SK-N-MC (cell line): ENCODE results near the gene EOMES.

ENCODE experiments used
- EZH2 ChIP-seq: fragments of 200-600 bp; sonication (generic); IDR thresholded peaks from one replicate; pipeline ENCODE4 v1.6.1; 2017; ENCODE audit warnings: antibody characterized with exemption
- FOXP2 ChIP-seq: optimal IDR thresholded peaks from 2 replicates; pipeline ENCODE3; 2011; ENCODE audit warnings: mild to moderate bottlenecking, moderate library complexity; ENCODE audit not compliant: insufficient read depth; ENCODE audit errors: extremely low read length, control extremely low read depth
- POLR2AphosphoS5 ChIP-seq: IDR thresholded peaks from 2 replicates; pipeline ENCODE4 v1.6.1; 2012; ENCODE audit warnings: mild to moderate bottlenecking, low read depth, low read length, borderline replicate concordance

DNA sequence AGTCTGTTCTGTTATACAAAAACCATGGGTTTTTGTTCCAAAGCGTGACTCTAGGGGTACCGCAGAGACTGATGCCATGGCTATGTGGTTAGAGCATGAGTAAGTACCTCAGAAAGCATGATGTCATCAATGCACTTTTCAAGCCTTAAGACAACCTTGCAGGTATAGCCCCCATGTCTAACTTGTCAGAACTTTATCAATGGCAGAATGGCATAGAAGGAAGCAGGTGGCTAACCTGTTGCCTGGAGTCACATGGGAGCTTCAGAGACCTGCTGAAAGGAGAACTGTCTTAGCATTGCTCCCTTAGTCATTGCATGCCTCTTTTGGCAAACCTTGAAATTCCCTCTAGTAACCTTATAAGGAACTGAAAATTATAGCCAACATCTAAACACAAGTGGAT lies 52.5 kb downstream of the EOMES start:
- TF ChIP-seq EZH2 (no peak), POLR2AphosphoS5 (no peak), FOXP2 (no peak)
